Islet of Langerhans (tissue), 1 donor: Measurements from ENCODE around the gene CCL11.
"Not testable (repeated sequence)": the region's sequence is repeated elsewhere in the genome, so short reads cannot be mapped to it uniquely, and the experiment has no call there.

Source experiments
- FAIRE-seq: peaks from one replicate; lab custom pipeline; 2011; peaks lifted over from hg19 to GRCh38; lab: Jason Lieb, UNC

CCL11 gene

GRCh38 chr17:34308371-34308770, 22.8 kb downstream of the CCL11 start:
- FAIRE-seq, result no peak

DNA sequence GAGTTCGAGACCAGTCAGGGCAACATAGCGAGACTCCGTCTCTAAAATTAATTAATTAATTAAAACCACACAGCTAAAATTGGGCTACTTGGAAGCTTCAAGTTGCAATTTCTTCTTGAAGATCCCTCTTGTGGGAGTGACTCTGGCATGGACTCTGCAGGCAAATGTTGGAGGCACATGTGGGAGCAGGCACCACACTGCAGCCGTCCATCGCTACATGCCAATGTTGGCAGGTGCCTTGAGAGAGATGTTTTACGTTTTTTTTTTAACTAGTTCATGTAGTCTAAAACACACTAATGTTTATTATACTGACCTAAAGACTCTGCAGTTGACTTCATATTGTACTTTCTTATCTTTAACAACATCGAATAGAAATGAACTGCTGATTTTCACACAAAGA, 25.7 kb downstream of the CCL11 start:
- FAIRE-seq, result no peak

DNA sequence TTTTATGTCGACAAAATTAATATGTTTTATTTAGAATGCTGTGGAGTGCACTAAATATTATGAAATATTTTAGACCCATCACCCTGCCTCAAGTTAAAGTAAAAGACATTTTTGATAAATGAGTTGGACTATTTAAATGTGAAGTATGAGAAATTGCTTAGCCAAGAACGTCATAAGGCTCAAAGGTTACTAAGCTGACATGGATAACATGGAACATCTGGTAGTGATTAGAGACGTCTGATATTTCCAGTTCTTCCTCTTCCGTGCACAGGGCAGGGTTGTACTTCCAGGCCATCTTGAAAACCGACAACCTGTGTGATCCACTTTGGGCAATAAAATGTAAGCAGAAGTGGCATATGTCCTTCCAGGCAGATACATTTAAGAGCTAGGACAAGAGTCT, 26.5 kb downstream of the CCL11 start:
- no peak for FAIRE-seq

DNA sequence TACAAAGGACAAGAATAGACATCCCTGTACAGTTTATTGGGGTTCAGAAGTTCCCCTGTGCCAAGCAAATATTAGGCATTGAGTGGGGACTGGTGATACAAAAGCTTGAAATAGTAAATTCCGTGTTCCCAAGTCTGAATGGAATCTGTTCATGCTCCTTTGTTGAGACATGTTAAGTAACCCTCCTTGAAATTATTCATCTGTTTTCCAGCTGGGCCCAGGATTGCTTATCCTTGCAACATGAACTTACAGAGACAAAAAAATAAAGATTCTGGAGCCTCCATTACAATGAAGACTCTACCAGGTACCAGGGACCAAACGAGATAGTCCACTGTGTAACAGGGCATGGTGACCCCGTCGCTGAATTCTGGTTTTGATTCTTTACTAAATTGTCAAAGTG, 27.6 kb downstream of the CCL11 start:
- no peak for FAIRE-seq

DNA sequence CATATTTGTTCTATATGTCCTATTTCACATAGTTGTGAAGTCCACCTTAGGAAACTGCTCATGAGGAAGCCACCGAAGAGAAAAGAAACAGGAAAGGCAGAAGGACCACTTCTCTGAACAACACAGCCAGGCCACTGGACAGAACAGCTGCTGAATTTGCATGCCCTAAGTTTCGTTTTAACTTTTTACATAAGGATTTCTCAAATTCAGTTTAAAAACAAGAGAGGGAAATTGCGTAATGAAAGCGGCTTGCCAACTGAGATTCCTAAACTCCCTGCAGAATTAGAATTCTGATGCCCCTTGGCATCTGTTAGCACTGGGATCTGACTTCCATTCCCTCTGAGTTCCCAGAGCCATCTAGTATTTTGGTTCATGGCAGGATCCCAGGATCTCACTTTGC, 28.7 kb downstream of the CCL11 start:
- no peak for FAIRE-seq

DNA sequence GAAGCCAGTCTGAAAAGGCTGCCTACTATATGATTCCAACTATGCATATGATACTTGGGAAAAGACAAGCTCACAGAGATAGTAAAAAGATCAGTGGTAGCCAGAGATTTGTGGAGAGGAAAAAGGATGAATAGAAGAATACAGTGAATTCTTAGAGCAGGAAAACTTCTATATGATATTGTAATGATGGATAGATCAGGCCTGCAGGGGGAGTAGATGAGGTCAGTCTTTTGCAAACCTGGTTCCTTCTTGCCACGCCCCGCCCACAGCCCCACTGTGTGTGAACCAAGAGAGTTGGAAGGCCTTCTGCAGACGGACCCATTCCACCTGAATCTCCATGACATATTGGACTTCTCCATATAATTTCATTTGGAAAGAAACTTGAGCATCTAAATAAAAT, 32.9 kb downstream of the CCL11 start:
- FAIRE-seq, result no peak

DNA sequence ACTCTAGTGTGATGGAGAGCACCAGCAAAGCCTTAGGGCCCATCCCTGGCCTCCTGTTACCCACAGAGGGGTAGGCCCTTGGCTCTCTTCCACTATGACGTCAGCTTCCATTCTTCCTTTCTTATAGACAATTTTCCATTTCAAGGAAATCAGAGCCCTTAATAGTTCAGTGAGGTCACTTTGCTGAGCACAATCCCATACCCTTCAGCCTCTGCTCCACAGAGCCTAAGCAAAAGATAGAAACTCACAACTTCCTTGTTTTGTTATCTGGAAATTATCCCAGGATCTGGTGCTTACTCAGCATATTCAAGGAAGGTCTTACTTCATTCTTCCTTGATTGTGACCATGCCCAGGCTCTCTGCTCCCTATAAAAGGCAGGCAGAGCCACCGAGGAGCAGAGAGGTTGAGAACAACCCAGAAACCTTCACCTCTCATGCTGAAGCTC, 33.5 kb downstream of the CCL11 start, which contains the start of gene CCL8:
Gene CCL8, plus strand, starts transcription at position 397 of the 445 bp plus-strand sequence. CDS start 67 bp downstream, outside the sequence.
- FAIRE-seq, result no peak

DNA sequence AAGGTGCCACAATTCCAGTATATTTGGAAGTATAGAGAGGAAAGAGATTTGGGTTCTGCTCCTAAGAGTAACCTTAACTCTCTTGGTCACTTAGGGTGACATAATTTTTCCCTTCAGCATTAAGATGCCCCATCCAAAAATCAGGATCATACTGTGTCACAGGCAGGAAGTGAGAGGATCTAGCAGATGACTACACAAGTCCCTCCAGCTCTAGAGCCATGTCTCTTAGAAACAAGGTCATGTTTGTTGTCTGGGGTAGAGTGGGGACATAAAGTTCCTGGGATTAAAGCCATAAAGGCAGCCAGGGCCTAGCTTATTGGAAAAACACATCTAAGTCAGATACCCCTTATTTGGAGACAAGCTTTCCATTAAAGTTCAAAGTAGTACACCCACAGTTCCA, 36.4 kb downstream of the CCL11 start:
- no peak for FAIRE-seq

- FAIRE-seq, result not testable (repeated sequence)
Measured at GRCh38 chr17:34327580-34327979, 42.0 kb downstream of the CCL11 start.

DNA sequence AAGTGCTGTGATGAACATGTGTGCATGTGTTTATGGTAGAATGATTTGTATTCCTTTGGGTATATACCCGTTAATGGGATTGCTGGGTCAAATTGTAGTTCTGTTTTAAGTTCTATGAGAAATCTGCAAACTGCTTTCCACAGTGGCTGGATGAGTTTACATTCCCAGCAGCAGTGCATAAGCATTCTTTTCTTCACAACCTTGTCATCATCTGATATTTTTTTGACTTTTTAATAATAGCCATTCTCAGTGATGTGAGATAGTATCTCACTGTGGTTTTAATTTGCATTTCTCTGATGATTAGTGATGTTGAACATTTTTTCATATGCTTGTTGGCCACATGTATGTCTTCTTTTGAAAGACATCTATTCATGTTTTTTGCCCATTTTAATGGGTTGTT, 52.2 kb downstream of the CCL11 start:
- no peak for FAIRE-seq
